SU-DHL-6 (cell line): ENCODE data around the gene SEMA6A.

Experiments used
- H2AFZ ChIP-seq: fragments of 200-600 bp; sonication (generic); 2 replicates; pipeline ENCODE4 v1.6.1; 2014; ENCODE audit warnings: low read depth, mild to moderate bottlenecking, moderate library complexity, mixed read lengths, antibody characterized with exemption, low read length; ENCODE audit not compliant: severe bottlenecking
- H3F3A ChIP-seq: fragments of 200-600 bp; shearing (Covaris generic); 2 replicates; pipeline ENCODE4 v1.6.0; 2016; ENCODE audit warnings: antibody characterized with exemption, mild to moderate bottlenecking; ENCODE audit not compliant: insufficient read depth
- H3K27ac ChIP-seq: fragments of 200-600 bp; sonication (generic); 2 replicates; pipeline ENCODE4 v1.5.1; 2016; ENCODE audit warnings: low read depth, mild to moderate bottlenecking, low read length, moderate library complexity, mixed read lengths
- H3K27me3 ChIP-seq: fragments of 200-600 bp; sonication (generic), shearing (Covaris generic); 2 replicates; pipeline ENCODE4 v1.6.0; 2014; ENCODE audit warnings: mild to moderate bottlenecking, low read length
- H3K36me3 ChIP-seq: fragments of 200-600 bp; sonication (generic); 2 replicates; pipeline ENCODE4 v1.6.1; 2014; ENCODE audit warnings: mild to moderate bottlenecking, low read length, mixed read lengths
- H3K4me2 ChIP-seq: fragments of 300-600, 200-600 bp; shearing (Covaris generic), sonication (generic); 2 replicates; pipeline ENCODE4 v1.6.0; 2014; ENCODE audit warnings: low read length, low read depth, mild to moderate bottlenecking; ENCODE audit not compliant: poor library complexity, severe bottlenecking
- H3K4me3 ChIP-seq: fragments of 200-600 bp; sonication (generic); 2 replicates; pipeline ENCODE4 v1.5.1; 2014; ENCODE audit warnings: antibody characterized with exemption, low read length, mild to moderate bottlenecking, mixed read lengths; ENCODE audit not compliant: insufficient read depth, poor library complexity, severe bottlenecking
- H3K79me2 ChIP-seq: fragments of 200-600 bp; sonication (generic); 2 replicates; pipeline ENCODE4 v1.6.1; 2014; ENCODE audit warnings: mild to moderate bottlenecking, low read length, moderate library complexity; ENCODE audit not compliant: insufficient read depth
- H3K9ac ChIP-seq: fragments of 200-600 bp; sonication (generic); 2 replicates; pipeline ENCODE4 v1.7.0; 2014; ENCODE audit warnings: mild to moderate bottlenecking, low read length
- H3K9me2 ChIP-seq: fragments of 200-600 bp; sonication (generic); replicated peaks from 2 replicates; pipeline ENCODE4 v1.6.1; 2014; ENCODE audit warnings: low read length; ENCODE audit not compliant: insufficient read depth
- H3K9me3 ChIP-seq: fragments of 200-600 bp; sonication (generic); 2 replicates; pipeline ENCODE4 v1.6.1; 2014; ENCODE audit warnings: low read length, mixed read lengths; ENCODE audit not compliant: insufficient read depth
- H4K20me1 ChIP-seq: fragments of 200-600 bp; sonication (generic); 2 replicates; pipeline ENCODE4 v1.6.1; 2014; ENCODE audit warnings: low read depth, mild to moderate bottlenecking, antibody characterized with exemption, low read length, moderate library complexity, mixed read lengths
- CTCF ChIP-seq: fragments of 200-600 bp; sonication (generic); IDR thresholded peaks from one replicate; pipeline ENCODE4 v1.5.1; 2017; ENCODE audit warnings: antibody characterized with exemption, mild to moderate bottlenecking, low read length, moderate library complexity; ENCODE audit not compliant: insufficient read depth, poor library complexity, severe bottlenecking
- EZH2phosphoT487 ChIP-seq: fragments of 200-600 bp; sonication (generic), shearing (Covaris generic); conservative IDR thresholded peaks from 2 replicates; pipeline ENCODE4 v1.6.1; 2018; ENCODE audit warnings: mild to moderate bottlenecking, antibody characterized with exemption, low read length, moderate library complexity, mixed read lengths

Gene SEMA6A

DNA sequence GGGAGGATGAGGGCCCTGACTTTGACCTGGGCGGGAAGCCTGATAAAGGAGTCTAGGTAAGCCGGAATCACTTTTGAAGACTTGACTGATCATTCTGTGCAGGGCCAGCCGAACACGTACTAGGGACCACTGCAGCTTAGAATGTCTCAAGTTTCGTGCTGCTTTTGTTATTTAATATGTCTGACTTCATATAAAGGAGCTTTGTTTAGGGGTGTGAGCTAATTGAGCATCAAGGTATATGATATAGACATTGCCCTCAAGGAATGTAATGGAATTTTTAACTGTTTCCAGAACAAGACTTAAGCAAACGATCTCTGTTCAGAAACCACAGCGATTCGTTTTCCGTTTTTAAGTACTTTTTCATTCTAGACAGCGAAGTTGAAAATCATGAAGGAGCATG is 173.0 kb downstream of the SEMA6A start:
- no peak for TF ChIP-seq CTCF
- TF ChIP-seq EZH2phosphoT487 = no peak
- Histone ChIP-seq H3F3A (no peaks in the 10 kb centered on the region), H3K9ac (no peak overlapping the region), H4K20me1 (no peaks in the 10 kb centered on the region), H3K9me3 (no peaks in the 10 kb centered on the region), H3K4me3 (no peak overlapping the region), H3K9me2 (no peaks in the 10 kb centered on the region), H3K27me3 (no peaks in the 10 kb centered on the region), H3K27ac (no peak overlapping the region), H2AFZ (no peak overlapping the region), H3K4me2 (no peak overlapping the region), H3K79me2 (no peaks in the 10 kb centered on the region), H3K36me3 (no peaks in the 10 kb centered on the region)

DNA sequence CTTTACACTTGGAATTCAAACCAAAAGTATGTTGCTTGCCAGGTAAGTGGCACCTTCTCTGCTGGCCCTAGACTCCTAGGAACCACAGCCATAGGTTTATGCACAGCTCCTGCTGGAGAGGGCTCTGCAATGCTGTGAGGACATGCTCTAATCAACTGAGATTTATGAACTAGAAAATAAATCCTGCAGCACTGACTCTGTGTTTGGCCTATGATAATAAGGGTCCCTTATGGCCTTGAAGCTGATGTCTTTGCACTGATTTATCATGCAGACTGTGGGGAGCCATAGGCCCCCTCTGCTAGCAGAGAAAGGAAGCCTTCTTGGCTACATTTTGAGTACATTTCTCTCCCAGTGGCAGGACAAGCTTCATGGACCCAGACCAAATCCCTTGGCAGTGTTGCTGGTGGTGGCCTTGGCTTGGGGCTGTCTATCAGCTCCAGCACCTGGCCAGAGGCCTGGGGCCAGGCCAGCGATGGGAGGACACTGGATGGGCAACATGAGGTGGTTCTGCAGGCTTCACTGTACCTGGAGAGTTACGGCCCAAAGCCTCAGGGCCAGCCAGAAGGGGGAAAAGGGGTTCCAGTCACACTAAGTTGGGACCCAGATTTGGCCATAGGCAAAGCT is 178.0 kb downstream of the SEMA6A start:
- Histone ChIP-seq H4K20me1 (no peaks in the 10 kb centered on the region), H3K27me3 (no peaks in the 10 kb centered on the region), H3K79me2 (no peaks in the 10 kb centered on the region), H3K4me2 (no peak overlapping the region), H2AFZ (no peak overlapping the region), H3K9me2 (no peaks in the 10 kb centered on the region), H3K9me3 (no peaks in the 10 kb centered on the region), H3K27ac (no peak overlapping the region), H3K9ac (no peak overlapping the region), H3F3A (no peaks in the 10 kb centered on the region), H3K36me3 (no peaks in the 10 kb centered on the region), H3K4me3 (no peak overlapping the region)
- TF ChIP-seq EZH2phosphoT487 (no peak), CTCF (no peak)

DNA sequence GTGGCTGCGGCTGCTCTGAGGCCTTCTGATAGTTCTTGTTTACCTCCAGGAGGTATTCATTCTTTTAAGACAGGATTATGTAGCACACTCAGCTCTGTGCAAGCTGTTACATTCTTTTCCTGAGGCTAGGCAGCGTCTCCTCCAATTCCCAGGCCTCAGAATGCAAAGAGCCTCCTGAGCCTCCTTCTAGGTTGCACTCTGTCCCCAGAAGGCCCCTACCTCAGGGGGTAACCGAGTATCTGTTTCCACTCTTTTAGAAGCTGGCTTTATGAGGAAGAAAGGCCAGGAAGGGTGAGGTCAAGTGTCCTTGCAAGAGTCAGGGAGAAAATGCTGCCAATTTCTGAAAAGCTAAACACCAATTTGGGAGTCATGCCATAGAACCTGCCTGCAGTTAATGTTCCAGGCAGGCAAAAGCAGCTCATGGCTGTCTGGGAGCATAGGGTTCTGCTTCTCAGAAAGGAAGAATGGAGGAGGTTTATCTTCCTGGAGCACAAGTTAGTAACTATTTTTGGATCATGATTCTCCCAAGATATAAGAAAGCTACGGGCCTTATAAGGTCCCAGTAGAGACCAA is 178.9 kb downstream of the SEMA6A start:
- Histone ChIP-seq H2AFZ (no peak overlapping the region), H4K20me1 (no peaks in the 10 kb centered on the region), H3K9ac (no peak overlapping the region), H3K27me3 (no peaks in the 10 kb centered on the region), H3K9me3 (no peaks in the 10 kb centered on the region), H3K27ac (no peak overlapping the region), H3F3A (no peaks in the 10 kb centered on the region), H3K4me2 (no peak overlapping the region), H3K36me3 (no peaks in the 10 kb centered on the region), H3K9me2 (no peaks in the 10 kb centered on the region), H3K79me2 (no peaks in the 10 kb centered on the region), H3K4me3 (no peak overlapping the region)
- TF ChIP-seq CTCF (no peak), EZH2phosphoT487 (no peak)
